ENCODE measurements around the gene WDR83. TPM values are rescaled to one million over a fixed set of nuclear protein-coding genes. Genes with fewer than 3 reads are reported as not detected.

The WDR83 gene
- total and polyA plus RNA-seq, 2 of the 8 experiments (the other 6 are each of a cell fraction or from before 2014, with no cell fraction given): 12.6 to 15.3 TPM

DNA sequence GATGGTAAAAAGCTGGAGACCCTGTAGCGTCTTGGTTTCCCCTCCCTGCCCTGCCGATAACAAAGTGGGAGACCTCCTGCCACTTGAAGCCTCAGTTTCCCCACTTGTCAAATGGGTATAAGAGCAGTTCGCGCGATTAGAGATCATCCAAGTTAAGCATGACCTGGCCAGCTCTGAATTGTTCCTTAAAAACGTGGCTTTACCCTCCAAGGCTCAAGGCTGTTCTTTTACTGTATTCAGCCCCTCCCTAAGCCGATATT lies 56.7 kb downstream of the WDR83 start (continued):
- TF ChIP-seq, protein P1, sequence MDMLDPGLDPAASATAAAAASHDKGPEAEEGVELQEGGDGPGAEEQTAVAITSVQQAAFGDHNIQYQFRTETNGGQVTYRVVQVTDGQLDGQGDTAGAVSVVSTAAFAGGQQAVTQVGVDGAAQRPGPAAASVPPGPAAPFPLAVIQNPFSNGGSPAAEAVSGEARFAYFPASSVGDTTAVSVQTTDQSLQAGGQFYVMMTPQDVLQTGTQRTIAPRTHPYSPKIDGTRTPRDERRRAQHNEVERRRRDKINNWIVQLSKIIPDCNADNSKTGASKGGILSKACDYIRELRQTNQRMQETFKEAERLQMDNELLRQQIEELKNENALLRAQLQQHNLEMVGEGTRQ (IDR thresholded peaks at IDR 0.05; ENCODE audit: low read length): no peak
- TF ChIP-seq BACH1 (IDR thresholded peaks at IDR 0.05; ENCODE audit: low read length) (no peak), RNF2 (IDR thresholded peaks at IDR 0.05; ENCODE audit: borderline replicate concordance, low read depth, low read length, missing control alignments, poor library complexity, severe bottlenecking) (no peak)
- TF ChIP-seq, protein P2, sequence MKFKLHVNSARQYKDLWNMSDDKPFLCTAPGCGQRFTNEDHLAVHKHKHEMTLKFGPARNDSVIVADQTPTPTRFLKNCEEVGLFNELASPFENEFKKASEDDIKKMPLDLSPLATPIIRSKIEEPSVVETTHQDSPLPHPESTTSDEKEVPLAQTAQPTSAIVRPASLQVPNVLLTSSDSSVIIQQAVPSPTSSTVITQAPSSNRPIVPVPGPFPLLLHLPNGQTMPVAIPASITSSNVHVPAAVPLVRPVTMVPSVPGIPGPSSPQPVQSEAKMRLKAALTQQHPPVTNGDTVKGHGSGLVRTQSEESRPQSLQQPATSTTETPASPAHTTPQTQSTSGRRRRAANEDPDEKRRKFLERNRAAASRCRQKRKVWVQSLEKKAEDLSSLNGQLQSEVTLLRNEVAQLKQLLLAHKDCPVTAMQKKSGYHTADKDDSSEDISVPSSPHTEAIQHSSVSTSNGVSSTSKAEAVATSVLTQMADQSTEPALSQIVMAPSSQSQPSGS (IDR thresholded peaks at IDR 0.05; ENCODE audit: low read length): no peak

All from H1 (cell line).